H1 (cell line): ENCODE results near the gene BAZ2B.

Source experiments
- CTCF ChIP-seq, 3 experiments: IDR thresholded peaks; 1 replicate in 2 of 3; 2 replicates in 1 of 3; pipeline versions ENCODE4 v1.5.1 to v1.6.1; 2011; ENCODE audit warnings: low read length in 3 of 3, mild to moderate bottlenecking in 3 of 3, inconsistent platforms in 2 of 3, low read depth in 1 of 3, moderate library complexity in 1 of 3; ENCODE audit not compliant: insufficient read depth in 1 of 3; ENCODE audit errors: control extremely low read depth in 1 of 3
- POLR2AphosphoS5 ChIP-seq: IDR thresholded peaks from 2 replicates; pipeline ENCODE4 v1.6.1; 2011; ENCODE audit warnings: low read depth, low read length
- RAD21 ChIP-seq, 2 experiments: IDR thresholded peaks in 1 of 2; conservative IDR thresholded peaks in 1 of 2; 2 replicates each; pipeline ENCODE4 v1.6.1; 2011; ENCODE audit warnings: low read depth in 2 of 2, low read length in 2 of 2, improper control_type of control experiment in 1 of 2, inconsistent platforms in 1 of 2, mild to moderate bottlenecking in 1 of 2, moderate library complexity in 1 of 2
- ZNF274 ChIP-seq: IDR thresholded peaks from 2 replicates; pipeline ENCODE4 v1.7.0; 2012; ENCODE audit warnings: low read length, borderline replicate concordance; ENCODE audit errors: extremely low read depth

- no peak for TF ChIP-seq RAD21 (IDR thresholded peaks at IDR 0.05 in 1 of 2, conservative IDR thresholded peaks at IDR 0.05 in 1 of 2; ENCODE audit: low read depth in 2 of 2, low read length in 2 of 2)
- TF ChIP-seq POLR2AphosphoS5, result no peak
- no peak for TF ChIP-seq CTCF (IDR thresholded peaks at IDR 0.05; ENCODE audit: control extremely low read depth in 1 of 3, insufficient read depth in 1 of 3, low read depth in 1 of 3, low read length in 3 of 3)
- TF ChIP-seq ZNF274, result no peak
These were observed 44.9 kb upstream of the BAZ2B start for GRCh38 chr2:159661286-159661685.
